HG03558 (cell line): ENCODE results near the gene GPR108.
"Not testable (repeated sequence)": the region's sequence is repeated elsewhere in the genome, so short reads cannot be mapped to it uniquely, and the experiment has no call there.

ENCODE experiments used
- ATAC-seq: cut with Tn5 transposase; IDR thresholded peaks from one replicate; pipeline ENCODE4 v1.9.1; 2021; ENCODE audit warnings: moderate number of reproducible peaks; ENCODE audit not compliant: unreplicated experiment; ENCODE audit errors: extremely low read depth

The GPR108 gene

GRCh38 chr19:6762253-6762797, 24.9 kb upstream of the GPR108 start:
- ATAC-seq = not testable (repeated sequence)

GRCh38 chr19:6761053-6761676, 23.8 kb upstream of the GPR108 start:
- no peak for ATAC-seq

GRCh38 chr19:6760606-6761005, 23.2 kb upstream of the GPR108 start:
- ATAC-seq = no peak

- no peak for ATAC-seq
These were observed 17.5 kb upstream of the GPR108 start for GRCh38 chr19:6754653-6755463.

GRCh38 chr19:6754136-6754535, 16.8 kb upstream of the GPR108 start:
- no peak for ATAC-seq

GRCh38 chr19:6753178-6754031, 16.0 kb upstream of the GPR108 start:
- ATAC-seq = no peak

GRCh38 chr19:6752256-6753177, 15.1 kb upstream of the GPR108 start:
- no peak for ATAC-seq

GRCh38 chr19:6751189-6751588, 13.8 kb upstream of the GPR108 start:
- ATAC-seq = no peak

GRCh38 chr19:6750062-6750461, 12.7 kb upstream of the GPR108 start:
- ATAC-seq = no peak

- not testable (repeated sequence) for ATAC-seq
These were observed 11.2 kb upstream of the GPR108 start for GRCh38 chr19:6748543-6748942.

- ATAC-seq = no peak
These were observed 8.6 kb upstream of the GPR108 start for GRCh38 chr19:6745965-6746364.

GRCh38 chr19:6744381-6745301, 7.3 kb upstream of the GPR108 start:
- no peak for ATAC-seq

GRCh38 chr19:6743714-6744380, 6.5 kb upstream of the GPR108 start:
- no peak for ATAC-seq

- ATAC-seq = no peak
These were observed 5.7 kb upstream of the GPR108 start for GRCh38 chr19:6743066-6743465.

- no peak for ATAC-seq
These were observed 3.4 kb upstream of the GPR108 start for GRCh38 chr19:6740589-6741343.

- ATAC-seq = no peak
These were observed 2.7 kb upstream of the GPR108 start for GRCh38 chr19:6739883-6740588.

- ATAC-seq = no peak
These were observed 2.1 kb upstream of the GPR108 start, which contains the start of gene TRIP10 for GRCh38 chr19:6739390-6739882. Gene TRIP10 (plus strand): TSS chr19:6739680. CDS start chr19:6739762, 82 bp downstream.
